Endothelial cell of umbilical vein (primary cell): Measurements from ENCODE around the gene ATRIP. TPM values are rescaled to one million over a fixed set of nuclear protein-coding genes. Genes with fewer than 3 reads are reported as not detected.

Source experiments
- BruUV-seq: library from RNA; stranded (reverse); fragments of 400-500 nt; replicated peaks from 2 replicates; lab custom pipeline; 2021; lab: Mats Ljungman, UMichigan
- CTCF ChIA-PET: fragments of 300-600, 350-600 bp; sonication (Branson Sonifier 250); formaldehyde crosslinking; loops from one replicate; lab custom pipeline; 2021; ENCODE audit warnings: antibody characterized with exemption, inconsistent platforms; lab: Charles Lee
- POLR2A ChIA-PET: fragments of 300-600, 350-600 bp; sonication (Branson Sonifier 250); formaldehyde crosslinking; loops from one replicate; lab custom pipeline; 2021; ENCODE audit warnings: antibody characterized with exemption, inconsistent platforms; lab: Charles Lee
- DNase-seq: peaks from one replicate; pipeline ENCODE4 v3.0.0-alpha.2; 2011; ENCODE audit warnings: low read depth, low spot score
- FAIRE-seq: peaks from 2 replicates; lab custom pipeline; 2011; peaks lifted over from hg19 to GRCh38; lab: Jason Lieb, UNC
- H2AFZ ChIP-seq: 2 replicates; pipeline ENCODE4 v1.6.0; 2012; ENCODE audit warnings: low read depth, low read length, control low read depth, inconsistent platforms
- H3K27ac ChIP-seq: 2 replicates; pipeline ENCODE4 v1.5.1; 2011; ENCODE audit warnings: low read depth, mild to moderate bottlenecking, control low read depth, low read length, moderate library complexity; ENCODE audit not compliant: insufficient read depth
- H3K27me3 ChIP-seq, 2 experiments: 2 replicates each; pipeline versions ENCODE4 v1.6.0 to v1.6.1; 2011; ENCODE audit warnings: low read length in 2 of 2, mixed read lengths in 1 of 2; ENCODE audit not compliant: control insufficient read depth in 2 of 2, insufficient read depth in 2 of 2
- H3K36me3 ChIP-seq, 2 experiments: 2 replicates in 1 of 2; 3 replicates in 1 of 2; pipeline ENCODE4 v1.5.1; 2011; ENCODE audit warnings: low read length in 2 of 2, mild to moderate bottlenecking in 1 of 2, moderate library complexity in 1 of 2; ENCODE audit not compliant: control insufficient read depth in 2 of 2, insufficient read depth in 2 of 2; ENCODE audit errors: extremely low read depth in 1 of 2
- H3K4me1 ChIP-seq: 3 replicates; pipeline ENCODE4 v1.5.1; 2011; ENCODE audit warnings: mild to moderate bottlenecking, low read length; ENCODE audit not compliant: control insufficient read depth, insufficient read depth; ENCODE audit errors: extremely low read depth
- H3K4me2 ChIP-seq: 2 replicates; pipeline ENCODE4 v1.6.1; 2011; ENCODE audit warnings: low read length, control low read depth, mixed read lengths; ENCODE audit not compliant: insufficient read depth
- H3K4me3 ChIP-seq, 3 experiments: fragments of 200-600 bp in 1 of 3; sonication (generic), shearing (Covaris generic) in 1 of 3; replicated peaks in 1 of 3; 2 replicates each; pipeline ENCODE4 v1.5.1; 2011 to 2016; ENCODE audit warnings: control low read depth in 3 of 3, low read length in 3 of 3, mild to moderate bottlenecking in 2 of 3, inconsistent platforms in 1 of 3, low read depth in 1 of 3, moderate library complexity in 1 of 3; ENCODE audit not compliant: insufficient read depth in 1 of 3
- H3K79me2 ChIP-seq: 2 replicates; pipeline ENCODE4 v1.6.0; 2012; ENCODE audit warnings: low read length, inconsistent platforms; ENCODE audit not compliant: control insufficient read depth, insufficient read depth
- H3K9ac ChIP-seq: replicated peaks from 2 replicates; pipeline ENCODE3; 2011; ENCODE audit warnings: low read length, control low read depth; ENCODE audit not compliant: insufficient read depth; ENCODE audit errors: extremely low read depth
- H3K9me1 ChIP-seq: replicated peaks from 3 replicates; pipeline ENCODE4 v1.6.0; 2011; ENCODE audit warnings: mild to moderate bottlenecking, low read length; ENCODE audit not compliant: control insufficient read depth, insufficient read depth; ENCODE audit errors: extremely low read depth
- H3K9me3 ChIP-seq: replicated peaks from 2 replicates; pipeline ENCODE4 v1.5.1; 2012; ENCODE audit warnings: low read length, inconsistent platforms; ENCODE audit not compliant: control insufficient read depth, insufficient read depth
- H4K20me1 ChIP-seq: replicated peaks from 2 replicates; pipeline ENCODE3; 2011; ENCODE audit warnings: mild to moderate bottlenecking, low read length; ENCODE audit not compliant: control insufficient read depth, insufficient read depth; ENCODE audit errors: extremely low read depth
- CTCF ChIP-seq, 2 donors: IDR thresholded peaks; 1 replicate in 1 of 2; 2 replicates in 1 of 2; pipeline ENCODE4 v1.5.1; 2011; ENCODE audit warnings: low read length in 2 of 2, mild to moderate bottlenecking in 2 of 2, moderate library complexity in 2 of 2, control low read depth in 1 of 2, inconsistent platforms in 1 of 2, low read depth in 1 of 2; ENCODE audit not compliant: insufficient read depth in 1 of 2; ENCODE audit errors: extremely low read depth in 1 of 2
- FOS ChIP-seq: IDR thresholded peaks from 2 replicates; pipeline ENCODE4 v1.6.1; 2011; ENCODE audit warnings: mild to moderate bottlenecking, low read length, moderate library complexity, borderline replicate concordance; ENCODE audit not compliant: insufficient read depth
- JUN ChIP-seq: IDR thresholded peaks from 2 replicates; pipeline ENCODE4 v1.6.1; 2011; ENCODE audit warnings: borderline replicate concordance, low read depth; ENCODE audit not compliant: insufficient read length, insufficient read depth
- MYC ChIP-seq: IDR thresholded peaks from one replicate; pipeline ENCODE4 v1.6.1; 2011; ENCODE audit warnings: mild to moderate bottlenecking, low read depth, low read length
- POLR2AphosphoS5 ChIP-seq: IDR thresholded peaks from 2 replicates; pipeline ENCODE4 v1.6.1; 2012; ENCODE audit warnings: low read depth, mild to moderate bottlenecking, control low read depth, low read length, moderate library complexity; ENCODE audit not compliant: insufficient read depth
- dilution Hi-C: fragments of 300-500 bp; cut with MboI; formaldehyde crosslinking; loops from one replicate; pipeline ENCODE4 v1.15.0; 2019; ENCODE audit warnings: low sequenced_read_pairs; ENCODE audit not compliant: extremely low pct_ligation_motif_present
- intact Hi-C: fragments of 100-400 bp; cut with micrococcal nuclease; formaldehyde crosslinking; loops from one replicate; pipeline ENCODE4 v1.10.0; 2022
- polyA plus RNA-seq, 4 experiments: library from polyadenylated mRNA; depleted of rRNA in 3 of 4; stranded (reverse) in 3 of 4; unstranded in 1 of 4; fragments of >200 nt; gene quantifications; 2 replicates each; pipeline versions ENCODE4 v1.2.1 to v1.2.3, GENCODE V29; 2011 to 2012; ENCODE audit warnings: missing spikeins in 1 of 4
- total RNA-seq: library from RNA; stranded (reverse); gene quantifications from 2 replicates; pipeline ENCODE4 v1.2.3, GENCODE V29; 2021

ATRIP gene
- total and polyA plus RNA-seq, 2 donors (not counting 3 experiments of a cell fraction or from before 2014, with no cell fraction given), result 10.6 to 14.7 TPM

- Histone ChIP-seq H3K79me2 (no peaks in the 10 kb centered on the region), H3K4me3 (no peak overlapping the region), H3K4me1 (peaks cover 1% of the 10 kb centered on the region), H3K27me3 (no peaks in the 10 kb centered on the region), H3K9ac (no peak overlapping the region), H2AFZ (no peak overlapping the region), H3K9me1 (no peaks in the 10 kb centered on the region), H3K36me3 (peaks cover 14 to 28% of the 10 kb centered on the region in 2 experiments), H4K20me1 (no peaks in the 10 kb centered on the region), H3K9me3 (no peaks in the 10 kb centered on the region), H3K4me2 (no peak overlapping the region), H3K27ac (no peak overlapping the region)
- ChIA-PET CTCF (interaction anchor here (3.7 kb wide), 1 partner anchor 89 kb away, joined by 12 read pairs; no protein-coding TSS in a partner anchor), POLR2A (no interaction called here)
- no peak for DNase-seq
- no TSS peak for BruUV-seq
- dilution Hi-C loops (no loop called here), intact Hi-C loops (no loop called here)
- TF ChIP-seq MYC (no peak), POLR2AphosphoS5 (no peak), FOS (no peak), JUN (no peak), CTCF (IDR thresholded peaks at IDR 0.05; ENCODE audit: extremely low read depth in 1 of 2, insufficient read depth in 1 of 2, low read depth in 1 of 2, low read length in 2 of 2) (no peak)
- no peak for FAIRE-seq
Observed at GRCh38 chr3:48459773-48460516, 13.4 kb downstream of the ATRIP start.
